Osteoblast (primary cell): Measurements from ENCODE around the gene GREB1. TPM values are rescaled to one million over a fixed set of nuclear protein-coding genes. Genes with fewer than 3 reads are reported as not detected.

Experiments used
- DNase-seq: peaks from one replicate; pipeline ENCODE4 v3.0.0; 2011; ENCODE audit warnings: low spot score, mixed read lengths; ENCODE audit not compliant: insufficient read length; ENCODE audit errors: missing footprints
- H2AFZ ChIP-seq: 2 replicates; pipeline ENCODE4 v1.6.0; 2011; ENCODE audit warnings: mild to moderate bottlenecking, low read length
- H3K27ac ChIP-seq: 2 replicates; pipeline ENCODE4 v1.5.1; 2011; ENCODE audit warnings: mild to moderate bottlenecking, low read depth, low read length, moderate library complexity
- H3K27me3 ChIP-seq: 2 replicates; pipeline ENCODE4 v1.6.0; 2012; ENCODE audit warnings: mild to moderate bottlenecking, control low read depth, inconsistent platforms, low read length, moderate library complexity; ENCODE audit not compliant: insufficient read depth
- H3K36me3 ChIP-seq: 2 replicates; pipeline ENCODE4 v1.5.1; 2011; ENCODE audit warnings: mild to moderate bottlenecking, low read length, control low read depth, moderate library complexity; ENCODE audit not compliant: insufficient read depth
- H3K4me1 ChIP-seq: 2 replicates; pipeline ENCODE4 v1.5.1; 2011; ENCODE audit warnings: mild to moderate bottlenecking, low read length, control low read depth, moderate library complexity; ENCODE audit not compliant: insufficient read depth
- H3K4me2 ChIP-seq: 2 replicates; pipeline ENCODE4 v1.6.0; 2011; ENCODE audit warnings: mild to moderate bottlenecking, low read length; ENCODE audit not compliant: insufficient read depth
- H3K4me3 ChIP-seq: fragments of 200-600 bp; sonication (generic); 3 replicates; pipeline ENCODE4 v1.5.1; 2012; ENCODE audit warnings: mild to moderate bottlenecking, low read length, inconsistent platforms; ENCODE audit not compliant: insufficient read depth
- H3K79me2 ChIP-seq: 2 replicates; pipeline ENCODE4 v1.6.0; 2012; ENCODE audit warnings: mild to moderate bottlenecking, low read length, control low read depth, inconsistent platforms; ENCODE audit not compliant: insufficient read depth
- H3K9me3 ChIP-seq: 2 replicates; pipeline ENCODE4 v1.5.1; 2011; ENCODE audit warnings: low read depth, low read length, control low read depth
- H4K20me1 ChIP-seq: 2 replicates; pipeline ENCODE4 v1.6.0; 2012; ENCODE audit warnings: mild to moderate bottlenecking, low read length, control low read depth; ENCODE audit not compliant: insufficient read depth
- CTCF ChIP-seq: IDR thresholded peaks from 2 replicates; pipeline ENCODE4 v1.5.1; 2011; ENCODE audit warnings: mild to moderate bottlenecking, low read depth, low read length, moderate library complexity; ENCODE audit errors: extremely low read depth
- total RNA-seq: library from RNA; depleted of rRNA; stranded (reverse); fragments of >200 nt; gene quantifications from 2 replicates; pipeline ENCODE4 v1.2.3, GENCODE V29; 2012

GREB1 gene
- total RNA-seq, 1 donor: 1.1 TPM

- H4K20me1 ChIP-seq: no peaks in the 10 kb centered on the region
- no peaks in the 10 kb centered on the region for H3K79me2 ChIP-seq
- H3K4me2 ChIP-seq: no peak overlapping the region
- no peaks in the 10 kb centered on the region for H3K9me3 ChIP-seq
- H3K27me3 ChIP-seq: peaks cover 11% of the 10 kb centered on the region
- no peaks in the 10 kb centered on the region for H3K36me3 ChIP-seq
- no peak overlapping the region for H3K27ac ChIP-seq
- no peak overlapping the region for H2AFZ ChIP-seq
- no peak for TF ChIP-seq CTCF
- no peak overlapping the region for H3K4me3 ChIP-seq
- DNase-seq: no peak
- no peaks in the 10 kb centered on the region for H3K4me1 ChIP-seq
Measured at GRCh38 chr2:11644293-11644692, 110.4 kb downstream of the GREB1 start.

DNA sequence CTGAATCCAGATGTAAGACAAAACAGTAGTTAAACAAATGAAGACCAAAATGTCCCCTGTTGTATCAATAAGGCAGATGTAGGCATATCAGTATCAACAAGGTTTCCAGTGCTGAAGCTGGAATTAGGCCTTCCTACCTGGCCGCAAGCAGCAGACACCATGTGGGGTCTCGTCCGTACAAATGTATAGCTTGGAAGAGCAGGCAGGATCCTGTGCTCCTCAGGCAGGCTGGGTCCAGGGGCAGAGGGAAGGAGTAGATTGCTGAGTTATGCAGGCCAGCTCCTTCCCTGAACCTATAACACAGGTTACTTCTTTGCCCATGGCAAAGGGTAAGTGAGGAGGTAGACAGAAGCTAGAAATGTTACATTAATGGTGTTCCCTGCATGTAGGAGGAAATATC lies 112.7 kb downstream of the GREB1 start:
- H3K27me3 ChIP-seq: peaks cover 27% of the 10 kb centered on the region

DNA sequence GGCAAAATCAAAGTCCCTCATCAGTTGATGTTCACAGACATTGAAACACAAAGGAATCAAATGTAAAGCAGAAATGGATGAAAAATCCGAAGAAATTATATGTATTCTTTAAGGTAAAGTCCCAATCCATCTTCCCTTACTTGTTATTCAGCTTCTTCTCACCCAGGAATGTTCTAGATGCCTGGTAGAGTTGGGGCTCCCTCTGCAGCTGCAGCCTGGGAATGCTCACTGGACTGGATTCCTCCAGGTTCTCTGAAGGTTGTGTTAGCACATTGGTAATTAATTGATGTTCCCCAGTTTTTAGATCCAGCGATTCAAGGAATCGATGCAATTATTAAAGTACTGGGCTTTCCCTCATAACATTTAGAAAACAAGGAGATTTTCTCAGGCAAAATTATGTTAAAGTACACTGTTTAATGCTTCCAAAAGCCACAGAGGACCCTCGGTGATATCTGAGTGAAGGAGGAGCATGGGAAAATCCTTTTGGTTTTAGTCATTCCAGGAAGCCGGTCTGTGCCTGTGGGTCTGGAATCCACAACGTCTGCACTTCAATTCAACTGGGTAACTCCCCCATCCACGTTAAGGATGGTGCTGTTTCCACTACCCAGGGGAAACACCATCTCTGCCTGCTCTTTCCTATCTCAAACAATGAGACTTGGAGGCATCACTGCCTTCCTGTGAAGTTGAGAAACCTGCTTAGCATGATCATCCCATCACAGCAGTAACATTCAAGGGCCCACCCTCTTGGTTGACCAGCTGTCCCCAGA lies 114.2 kb downstream of the GREB1 start:
- Histone ChIP-seq H3K4me3 (no peak overlapping the region), H3K27ac (no peak overlapping the region), H3K9me3 (no peaks in the 10 kb centered on the region), H3K79me2 (no peaks in the 10 kb centered on the region), H3K36me3 (no peaks in the 10 kb centered on the region), H3K27me3 (peaks cover 31% of the 10 kb centered on the region), H3K4me2 (no peak overlapping the region), H3K4me1 (no peaks in the 10 kb centered on the region), H4K20me1 (no peaks in the 10 kb centered on the region), H2AFZ (no peak overlapping the region)
- TF ChIP-seq CTCF: peak; percentile 48
- DNase-seq: no peak

More for the DNA sequence above, 112.7 kb downstream of the GREB1 start:
- Histone ChIP-seq H3K4me2 (no peak overlapping the region), H3K36me3 (no peaks in the 10 kb centered on the region), H3K4me3 (no peak overlapping the region), H3K27ac (no peak overlapping the region), H3K79me2 (no peaks in the 10 kb centered on the region), H4K20me1 (no peaks in the 10 kb centered on the region), H2AFZ (no peak overlapping the region), H3K9me3 (no peaks in the 10 kb centered on the region), H3K4me1 (no peaks in the 10 kb centered on the region)
- no peak for TF ChIP-seq CTCF
- DNase-seq: no peak

DNA sequence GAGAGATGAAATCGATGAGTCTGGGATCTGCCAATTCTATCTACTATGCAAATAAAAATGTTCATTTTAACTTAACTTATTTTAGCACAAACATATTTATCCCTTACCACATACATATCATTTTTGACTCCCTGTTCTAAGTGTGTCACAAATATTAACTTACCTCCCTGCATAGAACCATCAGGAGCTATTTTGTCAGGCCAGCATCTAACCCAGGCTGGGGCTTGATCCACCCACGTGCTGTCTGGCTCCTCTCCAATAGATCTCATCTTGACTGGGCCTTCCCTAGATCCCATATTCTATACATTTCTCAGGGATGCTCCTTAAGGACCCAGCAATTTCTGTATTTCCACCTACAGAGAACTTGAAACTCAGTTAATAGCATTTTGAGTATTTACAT lies 115.2 kb downstream of the GREB1 start:
- no peak for DNase-seq
- H3K27ac ChIP-seq: no peak overlapping the region
- no peaks in the 10 kb centered on the region for H4K20me1 ChIP-seq

More for the DNA sequence above, 115.2 kb downstream of the GREB1 start:
- no peak overlapping the region for H3K4me2 ChIP-seq
- H3K79me2 ChIP-seq: no peaks in the 10 kb centered on the region
- H3K4me3 ChIP-seq: no peak overlapping the region
- H2AFZ ChIP-seq: no peak overlapping the region
- H3K36me3 ChIP-seq: no peaks in the 10 kb centered on the region
- no peaks in the 10 kb centered on the region for H3K4me1 ChIP-seq
- H3K9me3 ChIP-seq: no peaks in the 10 kb centered on the region
- TF ChIP-seq CTCF: no peak
- H3K27me3 ChIP-seq: peaks cover 33% of the 10 kb centered on the region
